MM.1S (cell line): ENCODE measurements around the gene BTRC.

Experiments used
- EZH2 ChIP-seq: fragments of 300-600 bp; sonication (generic); optimal IDR thresholded peaks from 2 replicates; pipeline ENCODE3; 2017; ENCODE audit warnings: low read depth, mild to moderate bottlenecking, antibody characterized with exemption, low read length, mixed read lengths
- EZH2phosphoT487 ChIP-seq: fragments of 300-600 bp; sonication (generic); IDR thresholded peaks from 2 replicates; pipeline ENCODE4 v1.6.1; 2018; ENCODE audit warnings: antibody characterized with exemption, low read length
- TF ChIP-seq, protein P1 (sequence below): fragments of 300-600 bp; sonication (generic); IDR thresholded peaks from 2 replicates; pipeline ENCODE4 v1.5.1; 2016; ENCODE audit warnings: antibody characterized with exemption, low read length, mixed read lengths

DNA sequence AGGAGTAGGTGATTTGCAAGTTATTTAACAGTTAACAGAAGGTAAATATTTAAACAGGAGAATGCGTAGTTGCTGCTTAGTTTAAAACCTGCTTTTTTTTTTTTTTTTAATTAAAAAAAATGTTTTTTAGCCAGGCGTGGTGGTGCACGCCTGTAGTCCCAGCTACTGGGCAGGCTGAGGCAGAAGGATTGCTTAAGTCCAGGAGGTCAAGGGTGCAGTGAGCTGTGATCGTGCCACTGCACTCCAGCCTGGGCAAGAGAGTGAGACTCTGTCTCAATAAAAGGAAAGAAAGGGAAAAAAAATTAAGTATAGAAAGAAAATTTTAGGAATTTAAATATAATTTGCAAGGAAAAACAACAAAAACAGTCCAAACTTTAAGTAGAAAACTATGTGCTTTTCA lies 71.6 kb downstream of the BTRC start:
- TF ChIP-seq, protein P1, sequence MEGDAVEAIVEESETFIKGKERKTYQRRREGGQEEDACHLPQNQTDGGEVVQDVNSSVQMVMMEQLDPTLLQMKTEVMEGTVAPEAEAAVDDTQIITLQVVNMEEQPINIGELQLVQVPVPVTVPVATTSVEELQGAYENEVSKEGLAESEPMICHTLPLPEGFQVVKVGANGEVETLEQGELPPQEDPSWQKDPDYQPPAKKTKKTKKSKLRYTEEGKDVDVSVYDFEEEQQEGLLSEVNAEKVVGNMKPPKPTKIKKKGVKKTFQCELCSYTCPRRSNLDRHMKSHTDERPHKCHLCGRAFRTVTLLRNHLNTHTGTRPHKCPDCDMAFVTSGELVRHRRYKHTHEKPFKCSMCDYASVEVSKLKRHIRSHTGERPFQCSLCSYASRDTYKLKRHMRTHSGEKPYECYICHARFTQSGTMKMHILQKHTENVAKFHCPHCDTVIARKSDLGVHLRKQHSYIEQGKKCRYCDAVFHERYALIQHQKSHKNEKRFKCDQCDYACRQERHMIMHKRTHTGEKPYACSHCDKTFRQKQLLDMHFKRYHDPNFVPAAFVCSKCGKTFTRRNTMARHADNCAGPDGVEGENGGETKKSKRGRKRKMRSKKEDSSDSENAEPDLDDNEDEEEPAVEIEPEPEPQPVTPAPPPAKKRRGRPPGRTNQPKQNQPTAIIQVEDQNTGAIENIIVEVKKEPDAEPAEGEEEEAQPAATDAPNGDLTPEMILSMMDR, result no peak
- TF ChIP-seq EZH2phosphoT487, result no peak
- no peak for TF ChIP-seq EZH2
